ENCODE data around the gene FARSB.

Gene FARSB

DNA sequence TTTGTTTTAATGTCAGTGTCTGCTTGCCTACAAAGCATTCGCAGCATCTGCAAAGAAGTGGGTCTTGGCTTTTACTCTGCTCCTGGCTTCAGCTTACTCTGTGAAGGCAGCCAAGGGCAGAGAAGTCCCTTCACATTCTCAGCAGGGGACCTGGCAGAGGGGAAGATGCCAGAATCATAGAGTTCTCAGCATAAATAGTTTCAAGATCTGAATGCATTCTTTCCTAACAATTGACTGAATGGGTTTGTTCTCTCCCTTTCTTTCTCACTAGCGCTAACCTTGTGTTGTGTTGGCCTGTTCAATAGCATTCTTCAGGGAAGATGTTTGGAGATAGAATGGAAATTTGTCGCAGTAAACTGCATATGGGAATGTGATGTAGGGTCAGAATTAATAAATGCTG lies 106.9 kb downstream of the FARSB start:
- DNase-seq (ENCODE audit: low spot score): no peak

DNA sequence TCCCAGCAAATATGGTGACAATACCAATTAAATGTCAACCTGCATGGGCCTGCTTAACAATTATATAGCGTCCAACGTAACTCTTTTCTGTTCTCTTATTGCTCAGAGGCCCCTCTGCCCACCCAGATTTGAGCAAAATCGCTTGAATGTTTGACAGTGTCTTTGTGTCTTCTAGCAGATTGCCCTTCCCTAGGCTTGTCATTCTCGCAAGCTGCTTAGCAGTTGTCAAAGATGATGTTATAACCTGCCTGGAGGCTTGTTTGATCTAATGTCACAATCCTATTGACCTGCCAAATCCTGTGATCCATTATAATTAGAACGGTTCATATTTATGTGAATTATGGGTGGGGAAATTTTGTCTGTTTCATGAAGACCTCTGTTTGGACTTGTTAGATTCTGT lies 108.8 kb downstream of the FARSB start:
- no peak for DNase-seq (ENCODE audit: low spot score)

DNA sequence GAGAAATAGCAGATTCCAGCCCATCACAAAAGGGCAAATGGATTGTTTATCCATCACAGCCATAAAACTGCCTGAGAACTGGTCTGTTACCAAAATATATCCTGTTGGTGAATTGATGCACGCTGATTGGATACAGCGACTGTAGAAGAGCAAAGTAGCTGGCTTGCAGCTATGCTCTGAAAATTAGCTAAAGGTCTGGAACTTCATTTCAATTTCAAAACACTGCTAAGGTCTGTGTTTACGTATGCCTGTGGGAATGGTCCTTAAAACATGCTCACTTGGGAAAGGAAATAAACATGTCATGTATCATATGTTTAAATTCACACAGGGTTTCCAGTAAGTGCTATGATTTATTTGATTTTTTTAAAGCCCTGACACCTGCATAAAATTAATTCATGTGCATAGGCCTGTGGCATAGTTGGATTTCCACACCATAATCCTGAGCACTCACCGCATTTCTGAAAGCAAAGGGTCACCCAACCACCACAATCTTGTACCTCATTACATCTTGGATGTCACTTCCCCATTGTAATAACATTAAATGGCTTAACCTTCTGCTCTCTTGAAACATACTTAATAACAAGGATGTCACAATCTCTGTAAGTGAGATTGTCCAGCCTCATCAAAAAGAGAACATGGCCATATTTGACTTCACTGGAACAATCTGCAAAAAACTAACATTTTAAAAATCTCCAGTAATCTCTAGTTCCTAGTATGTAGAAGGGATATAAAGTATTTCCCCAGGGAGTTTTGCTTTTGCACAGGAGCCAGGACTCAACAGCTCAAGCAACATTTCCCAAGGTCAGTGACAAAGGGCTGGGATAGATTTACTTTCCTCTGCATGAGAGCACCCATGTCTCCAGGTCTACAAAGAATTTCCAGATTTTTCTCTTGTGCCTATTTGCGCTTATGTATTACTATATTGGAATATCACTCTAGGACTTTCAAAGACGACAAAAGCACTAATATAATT lies 109.8 kb downstream of the FARSB start:
- DNase-seq (ENCODE audit: low spot score): no peak

DNA sequence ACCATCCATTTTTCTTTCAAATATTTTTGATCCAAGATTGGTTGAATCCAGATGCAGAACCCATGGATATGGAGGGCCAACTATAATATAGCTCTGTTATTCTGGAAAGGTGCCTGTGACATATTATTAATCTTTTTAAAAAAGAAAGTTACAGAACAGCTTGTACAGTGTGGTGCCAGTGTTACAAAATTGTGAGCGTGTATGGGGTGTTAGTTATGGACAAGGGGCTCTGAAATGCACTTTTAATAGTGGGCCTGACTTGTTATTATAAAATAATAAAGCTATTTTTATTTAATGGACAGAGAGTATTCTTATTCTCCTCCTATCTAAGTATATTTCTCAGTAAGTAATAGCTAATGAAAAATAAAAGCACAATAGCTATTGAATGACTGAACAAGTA lies 111.2 kb downstream of the FARSB start:
- no peak for DNase-seq (ENCODE audit: low spot score)

DNA sequence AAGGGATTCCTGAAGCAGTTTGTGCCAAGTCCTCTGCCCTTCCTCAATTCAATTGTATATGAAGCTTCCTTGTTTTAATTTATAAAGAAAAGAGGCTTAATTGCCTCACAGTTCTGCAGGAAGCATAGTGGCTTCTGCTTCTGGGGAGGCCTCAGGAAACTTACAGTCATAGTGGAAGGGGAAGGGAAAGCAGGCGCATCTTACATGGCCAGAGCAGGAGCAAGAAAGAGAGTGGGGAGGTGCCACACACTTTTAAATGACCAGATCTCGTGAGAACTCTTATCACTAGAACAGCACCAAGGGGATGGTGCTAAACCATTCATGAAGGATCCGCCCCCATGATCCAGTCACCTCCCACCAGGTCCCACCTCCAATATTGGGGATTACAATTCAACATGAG lies 117.4 kb downstream of the FARSB start:
- DNase-seq (ENCODE audit: low spot score): no peak

DNA sequence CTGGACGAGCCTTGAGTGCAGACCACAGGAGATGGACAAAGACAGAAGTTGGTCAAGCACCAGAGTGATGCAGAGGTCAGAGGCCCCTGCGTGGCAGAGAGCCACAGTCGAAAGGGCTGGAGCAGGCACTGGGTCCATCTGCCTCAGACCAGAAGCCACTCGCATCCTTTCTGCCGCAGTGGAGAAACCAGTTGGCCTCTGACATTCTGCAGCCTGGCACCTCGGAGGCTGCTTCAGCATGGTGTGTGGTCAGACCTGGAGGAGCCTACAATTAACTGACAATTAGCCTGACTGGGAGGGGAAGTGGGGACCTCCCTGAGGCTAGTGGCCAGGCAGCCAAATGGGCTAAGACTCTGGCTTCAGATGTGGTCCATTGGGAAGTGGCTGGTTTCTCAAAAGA lies 120.4 kb downstream of the FARSB start:
- no peak for DNase-seq (ENCODE audit: low spot score)

DNA sequence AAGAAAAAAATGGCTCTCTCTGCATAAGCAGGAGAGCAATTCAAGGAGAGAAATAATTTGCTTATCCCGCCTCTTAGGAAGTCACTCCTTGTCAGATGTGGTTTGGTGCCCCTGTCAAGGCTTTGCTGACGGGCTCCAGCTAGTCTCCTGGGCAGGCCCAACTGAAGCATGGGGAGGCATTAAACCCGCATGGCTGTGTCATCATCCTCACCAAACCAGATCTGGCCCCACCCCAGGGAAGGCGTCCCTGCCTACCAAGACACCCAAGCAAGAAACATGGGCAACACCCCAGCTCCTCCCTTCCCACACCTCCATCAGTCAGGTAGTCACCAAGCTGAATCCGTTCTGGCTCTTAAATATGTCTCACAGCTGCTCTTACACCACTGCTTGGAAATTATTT lies 123.6 kb downstream of the FARSB start:
- DNase-seq (ENCODE audit: low spot score): no peak

DNA sequence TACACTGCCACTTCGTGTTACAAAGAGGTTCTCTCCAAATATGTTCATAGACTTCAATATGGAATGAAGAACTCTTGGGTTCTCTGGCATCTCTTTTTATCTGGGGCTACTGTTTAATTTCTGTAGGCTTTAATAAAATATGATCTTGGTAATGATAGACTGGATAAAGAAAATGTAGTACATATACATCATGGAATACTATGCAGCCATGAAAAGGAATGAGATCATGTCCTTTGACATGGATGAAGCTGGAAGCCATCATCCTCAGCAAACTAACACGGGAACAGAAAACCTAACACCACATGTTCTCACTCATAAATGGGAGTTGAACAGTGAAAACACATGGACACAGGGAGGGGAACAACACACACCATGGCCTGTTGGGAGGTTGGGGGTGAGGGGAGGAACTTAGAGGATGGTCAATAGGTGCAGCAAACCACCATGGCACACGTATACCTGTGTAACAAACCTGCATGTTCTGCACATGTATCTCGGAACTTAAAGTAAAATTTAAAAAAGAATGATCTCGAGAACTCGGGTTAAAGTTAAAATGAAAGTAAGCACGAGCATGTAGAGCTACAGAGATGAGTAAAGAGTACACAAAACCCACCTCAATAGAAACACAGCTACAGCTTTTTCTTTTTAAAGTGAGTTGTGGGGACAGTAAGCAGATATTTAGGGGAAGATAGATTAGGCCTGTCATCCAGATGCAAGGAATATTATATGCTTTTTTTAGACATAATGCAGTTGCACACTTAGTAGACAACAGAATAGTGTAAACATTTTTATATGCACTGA lies 129.2 kb downstream of the FARSB start:
- DNase-seq (ENCODE audit: low spot score): no peak

DNA sequence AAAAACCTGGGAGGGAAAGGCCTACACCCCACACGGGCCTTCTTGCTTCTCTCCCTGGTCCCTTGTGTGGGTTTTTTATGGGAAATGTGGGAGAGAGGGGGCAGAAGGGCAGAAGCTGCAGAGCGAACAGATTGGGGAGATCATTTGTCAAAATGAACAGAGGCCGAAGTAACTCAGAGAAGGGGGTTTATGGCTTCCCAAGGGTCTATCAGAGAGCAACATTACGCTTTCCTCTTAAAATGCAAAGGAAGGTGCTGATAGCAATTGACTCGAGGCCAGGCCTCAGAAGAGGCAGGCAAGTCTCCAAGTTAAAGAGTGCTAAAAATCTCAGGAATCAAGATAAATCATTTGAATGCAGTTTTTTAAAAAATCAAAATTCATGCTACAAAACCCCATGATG lies 130.1 kb downstream of the FARSB start:
- DNase-seq (ENCODE audit: low spot score): no peak

DNA sequence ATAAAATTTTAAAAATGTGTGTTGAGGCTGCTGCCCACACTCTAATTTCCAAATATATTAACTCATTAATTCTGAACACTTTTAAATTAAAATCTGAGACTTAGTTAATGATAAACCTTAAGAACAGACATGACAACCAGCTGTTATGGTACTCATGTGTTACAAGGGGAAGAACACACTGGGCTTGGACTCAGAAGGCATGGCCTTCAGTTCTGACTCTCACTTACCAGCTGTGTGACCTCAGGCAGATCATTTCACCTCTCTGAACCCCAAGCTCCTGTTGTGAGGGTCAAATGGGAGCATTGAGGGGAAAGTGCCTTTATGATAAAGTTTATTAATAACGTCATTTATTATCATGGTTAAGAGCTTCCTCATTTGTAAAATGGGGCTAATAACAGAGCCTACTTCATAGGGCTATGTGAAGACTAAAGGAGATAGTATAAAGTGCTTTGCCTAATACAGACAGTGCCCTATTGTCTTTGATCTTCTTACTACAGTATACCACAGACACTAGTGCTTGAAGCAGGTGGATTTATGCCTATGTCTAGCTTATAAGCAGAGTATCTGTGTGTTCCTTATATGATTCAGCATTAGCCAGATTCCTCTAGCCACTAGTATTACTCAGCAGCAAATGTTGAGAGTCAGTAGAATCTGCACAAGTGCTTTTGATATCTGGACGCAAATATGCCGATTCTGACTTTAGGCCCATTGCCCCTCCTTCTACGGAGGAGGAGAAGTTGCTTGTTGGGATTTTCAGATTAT lies 131.9 kb downstream of the FARSB start:
- no peak for DNase-seq (ENCODE audit: low spot score)

DNA sequence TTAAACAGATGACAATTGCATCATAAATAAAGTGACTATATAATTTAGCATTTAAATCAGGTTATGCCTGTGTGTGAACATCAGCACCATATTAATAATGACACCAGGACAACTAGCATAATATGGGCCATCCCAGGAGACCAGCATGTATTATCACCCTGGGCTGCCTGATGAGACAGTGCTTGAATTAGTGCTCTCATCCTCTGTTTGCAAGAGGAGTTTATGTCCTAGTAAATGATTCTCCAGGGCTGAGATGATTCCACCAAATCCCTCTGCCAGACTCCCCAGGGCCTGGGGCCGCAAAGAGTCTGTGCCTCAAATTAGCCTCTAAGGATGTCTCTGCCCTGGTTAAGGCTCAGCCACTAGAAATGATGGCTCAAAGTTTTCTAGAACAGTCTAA lies 133.8 kb downstream of the FARSB start:
- no peak for DNase-seq (ENCODE audit: low spot score)

DNA sequence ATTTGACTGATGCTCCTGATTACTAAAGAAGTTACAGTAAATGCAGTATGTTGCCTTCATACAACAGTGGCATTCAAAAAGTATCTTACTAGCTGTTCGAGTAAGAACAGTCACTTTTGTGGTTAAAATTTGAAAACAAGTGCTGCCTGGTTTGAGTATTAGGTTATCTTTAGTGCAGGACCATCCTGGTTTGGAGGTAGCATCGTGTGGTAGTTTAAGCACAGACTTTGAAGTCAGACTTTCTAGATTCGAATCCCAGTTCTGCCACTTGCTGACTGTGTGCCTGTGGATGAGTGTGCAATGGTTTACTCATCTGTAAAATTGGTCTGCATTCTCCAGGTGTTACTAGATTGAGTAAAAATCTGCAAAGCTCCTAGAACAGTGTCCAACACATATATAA lies 134.8 kb downstream of the FARSB start:
- DNase-seq (ENCODE audit: low spot score): no peak
